Endothelial cell of umbilical vein (primary cell): ENCODE results near the gene PCDHA10. TPM values are rescaled to one million over a fixed set of nuclear protein-coding genes. Genes with fewer than 3 reads are reported as not detected.
"Not testable (repeated sequence)": the region's sequence is repeated elsewhere in the genome, so short reads cannot be mapped to it uniquely, and the experiment has no call there.

ENCODE experiments used
- BruUV-seq: library from RNA; stranded (reverse); fragments of 400-500 nt; replicated peaks from 2 replicates; lab custom pipeline; 2021; lab: Mats Ljungman, UMichigan
- CTCF ChIA-PET: fragments of 300-600, 350-600 bp; sonication (Branson Sonifier 250); formaldehyde crosslinking; loops from one replicate; lab custom pipeline; 2021; ENCODE audit warnings: antibody characterized with exemption, inconsistent platforms; lab: Charles Lee
- POLR2A ChIA-PET: fragments of 300-600, 350-600 bp; sonication (Branson Sonifier 250); formaldehyde crosslinking; loops from one replicate; lab custom pipeline; 2021; ENCODE audit warnings: antibody characterized with exemption, inconsistent platforms; lab: Charles Lee
- DNase-seq: peaks from one replicate; pipeline ENCODE4 v3.0.0-alpha.2; 2011; ENCODE audit warnings: low read depth, low spot score
- FAIRE-seq: peaks from 2 replicates; lab custom pipeline; 2011; peaks lifted over from hg19 to GRCh38; lab: Jason Lieb, UNC
- H2AFZ ChIP-seq: 2 replicates; pipeline ENCODE4 v1.6.0; 2012; ENCODE audit warnings: low read depth, low read length, control low read depth, inconsistent platforms
- H3K27ac ChIP-seq: 2 replicates; pipeline ENCODE4 v1.5.1; 2011; ENCODE audit warnings: low read depth, mild to moderate bottlenecking, control low read depth, low read length, moderate library complexity; ENCODE audit not compliant: insufficient read depth
- H3K27me3 ChIP-seq, 2 experiments: 2 replicates each; pipeline versions ENCODE4 v1.6.0 to v1.6.1; 2011; ENCODE audit warnings: low read length in 2 of 2, mixed read lengths in 1 of 2; ENCODE audit not compliant: control insufficient read depth in 2 of 2, insufficient read depth in 2 of 2
- H3K36me3 ChIP-seq, 2 experiments: 2 replicates in 1 of 2; 3 replicates in 1 of 2; pipeline ENCODE4 v1.5.1; 2011; ENCODE audit warnings: low read length in 2 of 2, mild to moderate bottlenecking in 1 of 2, moderate library complexity in 1 of 2; ENCODE audit not compliant: control insufficient read depth in 2 of 2, insufficient read depth in 2 of 2; ENCODE audit errors: extremely low read depth in 1 of 2
- H3K4me1 ChIP-seq: 3 replicates; pipeline ENCODE4 v1.5.1; 2011; ENCODE audit warnings: mild to moderate bottlenecking, low read length; ENCODE audit not compliant: control insufficient read depth, insufficient read depth; ENCODE audit errors: extremely low read depth
- H3K4me2 ChIP-seq: 2 replicates; pipeline ENCODE4 v1.6.1; 2011; ENCODE audit warnings: low read length, control low read depth, mixed read lengths; ENCODE audit not compliant: insufficient read depth
- H3K4me3 ChIP-seq, 3 experiments: fragments of 200-600 bp in 1 of 3; sonication (generic), shearing (Covaris generic) in 1 of 3; replicated peaks in 1 of 3; 2 replicates each; pipeline ENCODE4 v1.5.1; 2011 to 2016; ENCODE audit warnings: control low read depth in 3 of 3, low read length in 3 of 3, mild to moderate bottlenecking in 2 of 3, inconsistent platforms in 1 of 3, low read depth in 1 of 3, moderate library complexity in 1 of 3; ENCODE audit not compliant: insufficient read depth in 1 of 3
- H3K79me2 ChIP-seq: 2 replicates; pipeline ENCODE4 v1.6.0; 2012; ENCODE audit warnings: low read length, inconsistent platforms; ENCODE audit not compliant: control insufficient read depth, insufficient read depth
- H3K9ac ChIP-seq: replicated peaks from 2 replicates; pipeline ENCODE3; 2011; ENCODE audit warnings: low read length, control low read depth; ENCODE audit not compliant: insufficient read depth; ENCODE audit errors: extremely low read depth
- H3K9me1 ChIP-seq: replicated peaks from 3 replicates; pipeline ENCODE4 v1.6.0; 2011; ENCODE audit warnings: mild to moderate bottlenecking, low read length; ENCODE audit not compliant: control insufficient read depth, insufficient read depth; ENCODE audit errors: extremely low read depth
- H3K9me3 ChIP-seq: replicated peaks from 2 replicates; pipeline ENCODE4 v1.5.1; 2012; ENCODE audit warnings: low read length, inconsistent platforms; ENCODE audit not compliant: control insufficient read depth, insufficient read depth
- H4K20me1 ChIP-seq: replicated peaks from 2 replicates; pipeline ENCODE3; 2011; ENCODE audit warnings: mild to moderate bottlenecking, low read length; ENCODE audit not compliant: control insufficient read depth, insufficient read depth; ENCODE audit errors: extremely low read depth
- GATA2 ChIP-seq: IDR thresholded peaks from 2 replicates; pipeline ENCODE4 v1.7.0; 2011; ENCODE audit warnings: low read depth, mild to moderate bottlenecking, moderate library complexity, mixed read lengths, low read length; ENCODE audit not compliant: insufficient read length, insufficient read depth
- JUN ChIP-seq: IDR thresholded peaks from 2 replicates; pipeline ENCODE4 v1.6.1; 2011; ENCODE audit warnings: borderline replicate concordance, low read depth; ENCODE audit not compliant: insufficient read length, insufficient read depth
- MYC ChIP-seq: IDR thresholded peaks from one replicate; pipeline ENCODE4 v1.6.1; 2011; ENCODE audit warnings: mild to moderate bottlenecking, low read depth, low read length
- dilution Hi-C: fragments of 300-500 bp; cut with MboI; formaldehyde crosslinking; loops from one replicate; pipeline ENCODE4 v1.15.0; 2019; ENCODE audit warnings: low sequenced_read_pairs; ENCODE audit not compliant: extremely low pct_ligation_motif_present
- intact Hi-C: fragments of 100-400 bp; cut with micrococcal nuclease; formaldehyde crosslinking; loops from one replicate; pipeline ENCODE4 v1.10.0; 2022
- polyA plus RNA-seq, 4 experiments: library from polyadenylated mRNA; depleted of rRNA in 3 of 4; stranded (reverse) in 3 of 4; unstranded in 1 of 4; fragments of >200 nt; gene quantifications; 2 replicates each; pipeline versions ENCODE4 v1.2.1 to v1.2.3, GENCODE V29; 2011 to 2012; ENCODE audit warnings: missing spikeins in 1 of 4
- total RNA-seq: library from RNA; stranded (reverse); gene quantifications from 2 replicates; pipeline ENCODE4 v1.2.3, GENCODE V29; 2021

Gene PCDHA10
- total and polyA plus RNA-seq, 2 donors (not counting 3 experiments of a cell fraction or from before 2014, with no cell fraction given), result 0.11 to 0.18 TPM

GRCh38 chr5:140822281-140822629 lies 33.4 kb upstream of the PCDHA10 start:
- dilution Hi-C loops (no loop called here), intact Hi-C loops (loop anchor here (1.0 kb wide), 1 partner anchor 219 kb away; no protein-coding TSS in a partner anchor)
- no peaks in the 10 kb centered on the region for H4K20me1 ChIP-seq
- no peaks in the 10 kb centered on the region for H3K27me3 ChIP-seq
- CTCF ChIA-PET, result no interaction called here
- no peak overlapping the region for H3K27ac ChIP-seq
- BruUV-seq, result no TSS peak
- TF ChIP-seq GATA2 (no peak), MYC (no peak), JUN (no peak)
- H3K9me3 ChIP-seq, result no peaks in the 10 kb centered on the region
- H3K4me2 ChIP-seq, result no peak overlapping the region
- no peaks in the 10 kb centered on the region for H3K9me1 ChIP-seq
- no peak for DNase-seq
- no peaks in the 10 kb centered on the region for H3K79me2 ChIP-seq
- no peaks in the 10 kb centered on the region for H3K36me3 ChIP-seq
- no peak overlapping the region for H3K9ac ChIP-seq
- POLR2A ChIA-PET, result no interaction called here
- no peak for FAIRE-seq
- H3K4me1 ChIP-seq, result no peaks in the 10 kb centered on the region
- no peak overlapping the region for H3K4me3 ChIP-seq
- H2AFZ ChIP-seq, result no peak overlapping the region

- H3K36me3 ChIP-seq, H4K20me1 ChIP-seq, H3K4me3 ChIP-seq, H3K9me1 ChIP-seq, BruUV-seq, H3K9ac ChIP-seq, H3K4me2 ChIP-seq, DNase-seq, dilution Hi-C loops, FAIRE-seq, H3K27me3 ChIP-seq, H2AFZ ChIP-seq, H3K9me3 ChIP-seq, POLR2A ChIA-PET, CTCF ChIA-PET, H3K4me1 ChIP-seq, H3K27ac ChIP-seq, H3K79me2 ChIP-seq: not testable (repeated sequence)
- intact Hi-C loops, result loop anchor here (1.0 kb wide), 1 partner anchor 218 kb away; no protein-coding TSS in a partner anchor
Observed at GRCh38 chr5:140822969-140823368, 32.7 kb upstream of the PCDHA10 start.
